Measurements from ENCODE around the gene CHRNB2.

CHRNB2 gene

DNA sequence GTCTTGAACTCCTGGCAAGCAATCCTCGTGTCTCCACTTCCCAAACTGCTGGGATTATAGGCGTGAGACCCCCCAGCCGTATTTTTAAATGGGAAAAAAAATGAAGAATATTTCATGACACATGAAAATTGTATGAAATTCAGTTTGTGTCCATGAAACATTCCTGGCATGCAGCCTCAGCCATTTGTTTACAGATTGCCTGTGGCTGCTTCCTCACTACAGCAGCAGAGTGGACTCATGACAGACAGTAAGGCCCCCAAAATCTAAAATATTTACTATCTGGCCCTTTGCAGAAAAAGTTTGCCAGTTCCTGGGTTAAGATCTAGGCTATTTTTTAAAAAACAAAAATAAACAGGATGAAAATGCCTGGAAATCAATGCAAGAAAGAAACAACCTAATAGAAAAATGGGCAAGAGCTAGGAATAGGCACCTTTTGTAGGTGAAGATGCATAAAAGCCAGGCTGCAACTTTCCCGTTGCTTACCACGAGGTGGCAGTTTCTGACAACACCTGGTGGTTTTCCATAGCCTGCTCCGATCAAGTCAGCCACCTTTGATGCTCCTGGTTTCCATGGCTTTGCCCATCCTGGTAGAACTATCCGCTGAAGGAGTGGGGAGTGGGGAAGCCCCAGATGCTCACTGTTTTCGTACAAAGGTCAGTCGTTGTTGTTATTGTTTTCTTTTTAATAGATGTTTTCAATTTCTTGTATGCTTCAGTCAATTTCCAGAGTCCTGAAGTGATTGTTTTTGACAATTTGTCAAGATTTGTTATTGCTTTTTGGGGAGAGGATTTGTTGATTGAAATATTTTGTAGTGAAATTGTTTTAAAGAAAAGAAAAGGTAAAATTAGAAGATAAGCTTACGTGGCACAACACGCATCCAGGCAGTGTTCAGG is 33.4 kb upstream of the CHRNB2 start:
- DNase-seq (ENCODE audit: low read depth) = peak; percentile 42
- TF ChIP-seq, protein P1, sequence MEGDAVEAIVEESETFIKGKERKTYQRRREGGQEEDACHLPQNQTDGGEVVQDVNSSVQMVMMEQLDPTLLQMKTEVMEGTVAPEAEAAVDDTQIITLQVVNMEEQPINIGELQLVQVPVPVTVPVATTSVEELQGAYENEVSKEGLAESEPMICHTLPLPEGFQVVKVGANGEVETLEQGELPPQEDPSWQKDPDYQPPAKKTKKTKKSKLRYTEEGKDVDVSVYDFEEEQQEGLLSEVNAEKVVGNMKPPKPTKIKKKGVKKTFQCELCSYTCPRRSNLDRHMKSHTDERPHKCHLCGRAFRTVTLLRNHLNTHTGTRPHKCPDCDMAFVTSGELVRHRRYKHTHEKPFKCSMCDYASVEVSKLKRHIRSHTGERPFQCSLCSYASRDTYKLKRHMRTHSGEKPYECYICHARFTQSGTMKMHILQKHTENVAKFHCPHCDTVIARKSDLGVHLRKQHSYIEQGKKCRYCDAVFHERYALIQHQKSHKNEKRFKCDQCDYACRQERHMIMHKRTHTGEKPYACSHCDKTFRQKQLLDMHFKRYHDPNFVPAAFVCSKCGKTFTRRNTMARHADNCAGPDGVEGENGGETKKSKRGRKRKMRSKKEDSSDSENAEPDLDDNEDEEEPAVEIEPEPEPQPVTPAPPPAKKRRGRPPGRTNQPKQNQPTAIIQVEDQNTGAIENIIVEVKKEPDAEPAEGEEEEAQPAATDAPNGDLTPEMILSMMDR (IDR thresholded peaks at IDR 0.05; ENCODE audit: insufficient read depth, low read depth, low read length, missing control alignments) = peak; percentile 47
- H3K4me3 ChIP-seq (ENCODE audit: low read depth, low read length) = no peak overlapping the region

DNA sequence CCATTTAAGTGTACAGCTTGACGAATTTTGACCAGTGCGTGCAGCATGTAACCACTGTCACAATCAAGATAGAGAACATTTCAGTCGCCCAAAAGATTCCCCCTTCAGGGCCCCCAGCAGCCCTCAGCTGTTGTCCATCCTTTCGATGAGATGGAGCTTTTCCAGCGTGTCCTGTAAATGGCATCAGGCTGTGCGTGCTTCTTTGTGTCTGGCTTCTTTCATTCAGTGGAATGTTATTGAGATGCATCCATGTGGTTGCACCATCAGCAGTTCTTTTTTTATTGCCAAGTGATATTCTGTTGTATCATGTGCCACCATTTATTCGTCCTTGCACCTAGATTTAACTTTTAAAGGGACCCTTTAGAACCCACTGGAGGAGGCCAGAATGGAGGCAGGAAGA is 31.0 kb upstream of the CHRNB2 start:
- no peak for DNase-seq (ENCODE audit: low read depth)
- H3K4me3 ChIP-seq (ENCODE audit: low read depth, low read length) = no peak overlapping the region
- TF ChIP-seq, protein P1 (IDR thresholded peaks at IDR 0.05; ENCODE audit: insufficient read depth, low read depth, low read length, missing control alignments) = no peak

DNA sequence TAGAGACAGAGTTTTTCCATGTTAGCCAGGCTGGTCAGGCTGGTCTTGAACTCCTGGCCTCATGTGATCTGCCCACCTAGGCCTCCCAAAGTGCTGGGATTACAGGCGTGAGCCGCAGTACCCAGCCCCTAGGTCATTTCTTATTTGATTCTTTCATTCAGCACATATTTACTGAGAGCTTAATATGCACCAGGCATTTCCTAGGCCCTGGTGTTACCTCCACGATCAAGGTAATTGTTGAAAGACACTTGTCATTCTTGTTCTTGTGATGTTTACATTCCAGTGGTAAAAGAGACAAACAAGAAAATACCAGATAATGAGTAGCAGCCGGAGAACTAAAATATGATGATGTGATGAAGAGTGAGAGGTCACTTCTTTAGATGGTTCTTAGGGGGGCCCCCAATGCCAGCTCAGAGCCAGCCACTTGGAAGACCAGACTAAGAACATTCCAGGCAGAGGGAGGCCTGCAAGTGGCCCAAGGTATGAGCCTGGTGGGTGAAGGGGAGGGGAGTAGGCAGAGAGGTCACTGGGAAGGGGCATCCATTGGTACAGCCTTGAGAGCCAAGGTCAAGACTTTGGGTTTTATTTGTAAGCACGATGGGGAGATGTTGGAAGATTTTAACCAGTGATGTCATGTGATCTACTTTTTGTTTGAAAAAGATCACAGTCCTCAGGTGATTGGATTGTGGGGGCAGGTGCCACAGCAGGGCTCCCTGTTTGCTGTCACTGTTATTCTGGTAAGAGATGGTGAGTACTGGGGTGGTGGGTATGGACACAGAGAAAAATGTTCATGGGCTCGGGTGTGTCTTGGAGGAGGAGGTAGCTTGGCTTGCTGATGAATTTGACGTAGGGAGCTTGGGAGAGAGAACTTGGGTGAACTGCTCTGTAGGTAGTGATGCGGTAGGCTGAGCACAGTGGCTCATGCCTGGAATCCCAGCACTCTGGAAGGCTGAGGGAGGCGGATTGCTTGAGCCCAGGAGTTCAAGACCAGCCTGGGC is 27.8 kb upstream of the CHRNB2 start:
- no peak for DNase-seq (ENCODE audit: low read depth)
- TF ChIP-seq, protein P1 (IDR thresholded peaks at IDR 0.05; ENCODE audit: insufficient read depth, low read depth, low read length, missing control alignments) = no peak
- H3K4me3 ChIP-seq (ENCODE audit: low read depth, low read length) = no peak overlapping the region

DNA sequence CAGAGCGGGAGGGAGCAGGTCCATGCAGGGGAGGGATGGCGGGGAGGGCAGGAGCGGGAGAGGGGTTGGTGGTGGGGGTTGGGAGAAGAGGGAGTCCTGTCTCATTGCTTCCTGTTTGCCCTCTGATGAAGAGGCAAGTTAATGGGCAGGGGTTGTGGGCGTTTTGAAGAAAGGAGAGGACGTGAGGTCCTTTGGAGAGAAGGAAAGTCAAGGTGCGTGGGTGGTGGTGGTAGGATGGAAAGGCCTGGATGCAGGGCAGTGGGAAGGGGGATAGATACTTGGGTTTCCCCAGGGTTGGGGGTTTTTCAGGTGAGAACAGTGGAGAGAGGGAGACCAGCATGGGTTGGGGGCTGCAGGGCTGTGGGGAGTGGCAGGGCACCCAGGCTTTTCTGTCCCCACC is 26.3 kb upstream of the CHRNB2 start:
- TF ChIP-seq, protein P1 (IDR thresholded peaks at IDR 0.05; ENCODE audit: insufficient read depth, low read depth, low read length, missing control alignments) = no peak
- DNase-seq (ENCODE audit: low read depth) = no peak
- no peak overlapping the region for H3K4me3 ChIP-seq (ENCODE audit: low read depth, low read length)

DNA sequence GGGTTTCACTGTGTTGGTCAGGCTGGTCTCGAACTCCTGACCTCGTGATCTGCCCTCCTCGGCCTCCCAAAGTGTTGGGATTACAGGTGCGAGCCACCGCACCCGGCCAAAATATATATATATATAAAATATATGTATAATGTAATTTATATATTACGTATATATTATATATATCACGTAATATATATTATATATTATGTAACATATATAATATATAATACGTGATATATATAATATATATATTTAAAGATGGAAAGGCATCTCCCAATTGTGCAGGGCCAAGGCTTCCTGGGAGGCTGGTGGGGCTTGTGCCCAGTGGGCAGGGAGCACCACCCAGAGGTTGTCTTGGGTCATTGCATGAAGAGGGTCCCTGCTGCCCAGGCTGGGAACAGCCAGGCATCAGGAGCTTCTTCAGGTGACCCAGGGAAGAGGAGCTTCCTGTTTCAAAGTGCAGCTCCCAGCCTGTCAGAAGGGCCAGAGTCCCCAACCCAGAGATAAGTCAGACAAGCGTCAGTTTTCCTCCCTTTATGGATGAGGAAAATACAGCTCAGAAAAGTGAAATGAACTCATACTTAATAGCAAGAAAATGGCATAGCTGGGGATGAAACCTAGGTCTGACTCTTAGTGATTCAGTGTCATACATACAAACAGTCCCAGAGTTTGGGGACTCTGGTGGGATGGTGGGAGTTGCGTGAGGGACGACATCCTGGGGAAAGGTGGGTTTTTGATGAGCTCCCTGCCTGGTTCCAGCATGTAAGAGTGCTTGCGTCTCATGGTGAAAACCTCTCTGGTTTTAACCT is 21.1 kb upstream of the CHRNB2 start:
- H3K4me3 ChIP-seq (ENCODE audit: low read depth, low read length) = no peak overlapping the region
- DNase-seq (ENCODE audit: low read depth) = peak; percentile 74
- TF ChIP-seq, protein P1 (IDR thresholded peaks at IDR 0.05; ENCODE audit: insufficient read depth, low read depth, low read length, missing control alignments) = peak; percentile 85

DNA sequence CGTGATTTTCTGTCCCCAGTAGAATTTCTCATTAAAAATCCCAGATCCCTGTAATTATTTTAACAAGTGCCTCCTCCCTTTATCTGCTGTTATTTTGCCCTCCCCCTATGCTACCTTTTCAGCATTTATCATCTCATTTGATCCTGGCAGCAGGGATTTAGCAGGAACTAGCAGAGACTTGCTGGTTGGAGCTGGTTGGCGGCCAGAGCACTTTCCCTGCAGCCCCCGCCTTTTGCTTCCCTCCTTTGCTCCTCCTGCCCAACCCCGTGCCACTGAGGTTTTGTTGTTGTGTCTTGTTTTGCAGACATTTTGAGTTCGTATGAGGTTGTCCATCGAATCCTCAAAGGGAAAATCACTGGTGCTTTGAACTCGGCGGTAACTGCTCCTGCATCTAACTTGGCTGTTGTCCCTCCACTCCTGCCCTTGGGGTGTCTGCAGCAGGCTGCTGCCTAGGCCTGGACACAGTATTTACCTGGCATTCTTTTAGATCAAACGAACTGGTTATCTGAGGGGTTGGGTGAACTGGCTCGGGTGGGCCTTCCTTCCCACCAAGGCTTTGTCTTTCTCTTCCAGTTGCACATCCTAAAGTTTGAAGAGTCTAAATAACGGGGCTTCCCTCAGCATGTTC is 20.4 kb upstream of the CHRNB2 start:
- TF ChIP-seq, protein P1 (IDR thresholded peaks at IDR 0.05; ENCODE audit: insufficient read depth, low read depth, low read length, missing control alignments) = no peak
- no peak for DNase-seq (ENCODE audit: low read depth)
- H3K4me3 ChIP-seq (ENCODE audit: low read depth, low read length) = no peak overlapping the region

All from GM12865 (cell line).